ENCODE results near the gene ZNF480.
"Not testable (repeated sequence)": the region's sequence is repeated elsewhere in the genome, so short reads cannot be mapped to it uniquely, and the experiment has no call there.

ZNF480 gene

GRCh38 chr19:52339022-52339421, 42.1 kb downstream of the ZNF480 start:
- DNase-seq, result not testable (repeated sequence)

GRCh38 chr19:52343548-52343947, 46.6 kb downstream of the ZNF480 start:
- DNase-seq, result peak; percentile 43

GRCh38 chr19:52345162-52345561, 48.2 kb downstream of the ZNF480 start:
- DNase-seq, result no peak

GRCh38 chr19:52351512-52351911, 54.5 kb downstream of the ZNF480 start:
- DNase-seq, result no peak

- no peak for DNase-seq
Observed at GRCh38 chr19:52366414-52366824, 69.5 kb downstream of the ZNF480 start.

- peak; percentile 97 for DNase-seq
Observed at GRCh38 chr19:52369559-52370340, 72.8 kb downstream of the ZNF480 start, which contains the start of gene ZNF880. Gene ZNF880 (plus strand): TSS chr19:52369923. CDS start chr19:52369966, 43 bp downstream.

GRCh38 chr19:52370341-52370710, 73.4 kb downstream of the ZNF480 start:
- DNase-seq, result no peak
